Measurements from ENCODE around the gene ZBTB34.
"Not testable (repeated sequence)": the region's sequence is repeated elsewhere in the genome, so short reads cannot be mapped to it uniquely, and the experiment has no call there.

Gene ZBTB34, protein sequence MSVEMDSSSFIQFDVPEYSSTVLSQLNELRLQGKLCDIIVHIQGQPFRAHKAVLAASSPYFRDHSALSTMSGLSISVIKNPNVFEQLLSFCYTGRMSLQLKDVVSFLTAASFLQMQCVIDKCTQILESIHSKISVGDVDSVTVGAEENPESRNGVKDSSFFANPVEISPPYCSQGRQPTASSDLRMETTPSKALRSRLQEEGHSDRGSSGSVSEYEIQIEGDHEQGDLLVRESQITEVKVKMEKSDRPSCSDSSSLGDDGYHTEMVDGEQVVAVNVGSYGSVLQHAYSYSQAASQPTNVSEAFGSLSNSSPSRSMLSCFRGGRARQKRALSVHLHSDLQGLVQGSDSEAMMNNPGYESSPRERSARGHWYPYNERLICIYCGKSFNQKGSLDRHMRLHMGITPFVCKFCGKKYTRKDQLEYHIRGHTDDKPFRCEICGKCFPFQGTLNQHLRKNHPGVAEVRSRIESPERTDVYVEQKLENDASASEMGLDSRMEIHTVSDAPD

GRCh38 chr9:126860077-126860756 lies at the start of gene ZBTB34:
ZBTB34 (plus strand) TSS chr9:126860639; CDS start chr9:126879400, 18,761 bp downstream.
- no peak for DNase-seq

- DNase-seq, result no peak
These were observed 47.4 kb upstream of the ZBTB34 start for GRCh38 chr9:126813072-126813471.

DNA sequence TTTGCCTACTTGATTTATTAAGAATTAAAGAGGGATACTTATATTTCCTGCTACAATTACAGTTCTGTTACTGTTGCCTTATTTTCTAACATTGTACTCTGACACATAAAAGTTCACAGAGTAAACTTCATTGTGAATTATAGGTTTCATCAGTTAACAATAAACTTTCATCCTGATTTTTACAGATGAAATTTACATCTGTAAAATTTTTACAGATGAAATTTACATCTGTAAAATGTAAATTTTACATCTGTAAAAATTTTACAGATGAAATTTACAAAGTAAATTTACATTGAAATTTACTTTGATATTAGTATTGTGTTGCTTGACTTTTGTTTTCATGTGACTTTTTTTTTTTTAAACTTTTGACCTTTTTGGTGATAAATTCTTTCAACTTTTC lies 46.3 kb upstream of the ZBTB34 start:
- DNase-seq, result no peak

DNA sequence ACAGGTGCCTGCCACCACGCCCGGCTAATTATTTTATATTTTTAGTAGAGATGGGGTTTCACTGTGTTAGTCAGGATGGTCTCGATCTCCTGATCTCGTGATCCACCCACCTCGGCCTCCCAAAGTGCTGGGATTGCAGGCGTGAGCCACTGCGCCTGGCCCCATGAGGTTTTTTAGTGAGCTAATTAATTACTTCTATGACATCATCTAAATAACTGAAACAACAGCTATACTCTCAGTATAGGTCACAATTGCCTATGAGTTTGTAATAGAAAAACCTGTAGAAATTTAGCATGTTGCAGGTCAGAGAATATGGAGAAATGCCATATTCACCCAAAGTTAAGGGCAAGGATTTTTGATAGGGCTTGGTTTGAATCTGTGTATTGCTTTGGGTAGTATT lies 42.8 kb upstream of the ZBTB34 start:
- not testable (repeated sequence) for DNase-seq

DNA sequence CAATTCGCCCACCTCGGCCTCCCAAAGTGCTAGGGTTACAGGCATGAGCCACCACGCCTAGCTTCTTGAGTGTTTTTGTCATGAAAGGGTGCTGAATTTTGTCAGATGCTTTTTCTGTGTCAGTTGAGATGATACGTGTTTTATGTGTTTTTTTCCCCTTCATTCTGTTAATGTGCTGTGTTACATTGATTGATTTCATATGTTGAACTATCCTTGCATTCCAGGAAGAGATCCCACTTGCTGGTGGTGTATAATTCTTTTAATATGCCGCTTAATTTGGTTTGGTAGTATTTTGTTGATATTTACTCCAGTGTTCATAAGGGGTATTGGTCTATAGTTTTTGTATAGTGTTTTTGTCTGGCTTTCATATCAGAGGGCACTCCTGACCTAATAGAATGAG lies 42.0 kb upstream of the ZBTB34 start:
- no peak for DNase-seq

DNA sequence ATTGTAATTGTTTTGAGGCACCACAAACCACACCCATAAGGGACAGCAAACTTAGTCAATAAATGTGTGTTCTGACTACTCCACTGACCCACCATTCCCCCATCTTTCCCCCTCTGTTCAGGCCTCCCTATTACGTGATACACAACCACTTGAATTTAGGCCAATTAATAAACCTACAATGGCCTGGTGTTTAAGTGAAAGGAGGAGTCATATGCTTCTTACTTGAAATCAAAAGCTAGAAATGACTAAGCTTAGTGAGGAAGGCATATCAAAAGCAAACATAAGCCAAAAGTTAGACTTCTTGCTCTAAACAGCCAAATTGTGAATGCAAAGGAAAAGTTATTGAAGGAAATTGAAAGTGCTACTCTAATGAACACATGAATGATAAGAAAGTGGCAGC lies 41.0 kb upstream of the ZBTB34 start:
- DNase-seq, result no peak

DNA sequence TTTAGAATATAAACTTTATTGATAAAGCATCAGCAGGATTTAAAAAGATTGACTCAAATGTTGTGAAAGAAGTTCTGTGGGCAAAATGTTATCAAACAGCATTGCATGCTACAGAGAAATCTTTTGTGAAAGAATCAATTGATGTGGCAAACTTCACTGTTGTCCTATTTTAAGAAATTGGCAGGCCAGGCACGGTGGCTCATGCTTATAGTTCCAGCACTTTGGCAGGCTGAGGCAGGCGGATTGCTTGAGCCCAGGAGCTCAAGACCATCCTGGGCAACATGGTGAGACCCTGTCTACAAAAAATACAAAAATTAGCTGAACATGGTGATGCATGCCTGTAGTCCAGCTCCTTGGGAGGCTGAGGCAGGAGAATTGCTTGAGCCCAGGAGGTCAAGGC lies 38.2 kb upstream of the ZBTB34 start:
- DNase-seq, result no peak

DNA sequence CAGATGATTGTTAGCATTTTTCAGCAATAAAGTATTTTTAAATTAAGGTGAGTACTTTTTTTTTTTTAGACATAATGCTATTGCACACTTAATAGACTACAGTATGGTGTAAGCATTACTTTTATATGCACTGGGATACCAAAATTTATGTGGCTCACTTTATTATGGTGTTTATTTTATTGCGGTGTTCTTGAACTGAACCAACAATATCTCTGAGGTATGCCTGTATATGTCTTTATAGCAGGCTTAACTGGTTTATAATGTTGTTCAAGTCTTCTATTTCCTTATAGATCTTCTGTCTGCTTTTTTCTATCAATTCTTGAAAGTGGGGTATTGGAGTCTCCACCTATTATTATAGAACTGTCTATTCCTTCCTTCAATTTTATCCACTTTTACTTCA lies 37.6 kb upstream of the ZBTB34 start:
- DNase-seq, result no peak

GRCh38 chr9:126824052-126824451 lies 36.4 kb upstream of the ZBTB34 start:
- DNase-seq, result not testable (repeated sequence)

GRCh38 chr9:126827227-126827626 lies 33.2 kb upstream of the ZBTB34 start:
- no peak for DNase-seq

- no peak for DNase-seq
These were observed 31.4 kb upstream of the ZBTB34 start for GRCh38 chr9:126829035-126829434.

- DNase-seq, result no peak
These were observed 29.6 kb upstream of the ZBTB34 start for GRCh38 chr9:126830827-126831226.

GRCh38 chr9:126832440-126832839 lies 28.0 kb upstream of the ZBTB34 start:
- DNase-seq, result no peak

DNA sequence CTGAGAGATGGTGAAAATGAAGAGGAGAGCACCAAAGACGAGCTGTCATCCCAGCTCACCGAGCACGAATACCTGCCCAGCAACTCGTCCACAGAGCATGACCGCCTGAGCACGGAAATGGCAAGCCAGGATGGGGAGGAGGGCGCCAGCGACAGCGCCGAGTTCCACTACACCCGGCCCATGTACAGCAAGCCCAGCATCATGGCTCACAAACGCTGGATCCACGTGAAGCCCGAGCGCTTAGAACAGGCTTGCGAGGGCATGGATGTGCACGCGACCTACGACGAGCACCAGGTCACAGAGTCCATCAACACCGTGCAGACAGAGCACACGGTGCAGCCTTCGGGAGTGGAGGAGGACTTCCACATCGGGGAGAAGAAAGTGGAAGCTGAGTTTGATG lies 27.4 kb upstream of the ZBTB34 start:
- DNase-seq, result no peak

DNA sequence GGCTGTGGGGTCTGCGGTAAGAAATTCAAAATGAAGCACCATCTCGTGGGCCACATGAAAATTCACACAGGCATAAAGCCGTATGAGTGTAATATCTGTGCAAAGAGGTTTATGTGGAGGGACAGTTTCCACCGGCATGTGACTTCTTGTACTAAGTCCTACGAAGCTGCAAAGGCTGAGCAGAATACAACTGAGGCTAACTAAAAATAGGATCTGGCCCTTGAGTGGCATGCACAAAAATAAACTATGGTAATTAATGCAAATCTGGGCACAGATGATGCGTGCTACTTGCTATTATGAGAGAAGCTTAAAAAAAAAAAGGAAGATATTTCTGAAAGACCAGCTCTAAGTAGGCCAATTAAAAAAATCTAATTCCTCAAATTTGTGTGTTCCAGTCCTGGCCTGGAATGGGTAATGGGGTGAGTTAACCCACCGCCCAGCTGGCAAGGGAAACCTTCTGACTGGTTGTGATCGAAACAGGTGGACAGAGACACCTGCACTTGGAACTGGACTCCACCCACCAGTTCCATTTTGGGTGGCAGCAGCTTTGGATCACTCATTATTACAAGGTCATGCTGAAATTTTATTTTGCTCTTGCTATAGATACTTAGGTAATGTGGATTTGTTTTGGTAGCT lies 26.6 kb upstream of the ZBTB34 start:
- no peak for DNase-seq

GRCh38 chr9:126834672-126835071 lies 25.8 kb upstream of the ZBTB34 start:
- no peak for DNase-seq

- no peak for DNase-seq
These were observed 24.2 kb upstream of the ZBTB34 start for GRCh38 chr9:126836216-126836615.

DNA sequence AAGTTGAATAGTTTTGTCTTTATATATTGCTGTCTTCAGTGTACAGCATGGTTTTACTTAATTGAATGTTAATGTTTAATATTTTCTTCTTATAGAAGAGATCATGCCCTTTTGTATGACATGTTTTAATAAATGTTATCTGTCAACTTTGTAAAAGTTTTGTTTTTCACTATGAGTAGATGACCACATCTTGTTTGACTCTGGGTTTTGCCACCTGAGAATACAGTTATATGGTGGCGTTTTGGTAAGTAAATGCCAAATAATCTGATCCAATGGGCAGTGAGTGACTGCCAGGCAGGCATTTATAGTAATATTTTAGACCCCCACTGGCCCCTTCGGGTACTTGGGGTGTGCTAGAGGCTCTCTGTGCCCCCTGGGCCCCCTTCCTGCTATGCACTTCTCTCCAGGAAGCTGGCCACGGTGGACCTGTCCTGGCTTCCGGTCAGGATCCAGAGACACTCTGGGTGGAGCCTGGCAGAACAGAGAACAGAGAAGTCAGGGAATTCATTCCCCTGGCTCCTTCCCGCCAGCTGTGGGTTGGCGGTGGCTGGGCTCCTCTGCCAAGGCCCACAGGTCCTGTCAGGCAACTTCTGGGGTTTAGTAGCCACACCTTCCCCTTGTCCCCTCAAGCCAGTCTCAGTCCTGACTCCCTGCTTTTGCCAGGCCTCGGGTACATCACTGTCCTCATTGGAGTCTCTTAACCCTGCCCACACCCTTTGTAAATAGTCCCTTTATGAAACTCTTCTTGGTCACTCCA lies 22.2 kb upstream of the ZBTB34 start:
- no peak for DNase-seq

- no peak for DNase-seq
These were observed 21.5 kb upstream of the ZBTB34 start for GRCh38 chr9:126838895-126839294.

GRCh38 chr9:126839301-126839700 lies 21.1 kb upstream of the ZBTB34 start:
- DNase-seq, result no peak

DNA sequence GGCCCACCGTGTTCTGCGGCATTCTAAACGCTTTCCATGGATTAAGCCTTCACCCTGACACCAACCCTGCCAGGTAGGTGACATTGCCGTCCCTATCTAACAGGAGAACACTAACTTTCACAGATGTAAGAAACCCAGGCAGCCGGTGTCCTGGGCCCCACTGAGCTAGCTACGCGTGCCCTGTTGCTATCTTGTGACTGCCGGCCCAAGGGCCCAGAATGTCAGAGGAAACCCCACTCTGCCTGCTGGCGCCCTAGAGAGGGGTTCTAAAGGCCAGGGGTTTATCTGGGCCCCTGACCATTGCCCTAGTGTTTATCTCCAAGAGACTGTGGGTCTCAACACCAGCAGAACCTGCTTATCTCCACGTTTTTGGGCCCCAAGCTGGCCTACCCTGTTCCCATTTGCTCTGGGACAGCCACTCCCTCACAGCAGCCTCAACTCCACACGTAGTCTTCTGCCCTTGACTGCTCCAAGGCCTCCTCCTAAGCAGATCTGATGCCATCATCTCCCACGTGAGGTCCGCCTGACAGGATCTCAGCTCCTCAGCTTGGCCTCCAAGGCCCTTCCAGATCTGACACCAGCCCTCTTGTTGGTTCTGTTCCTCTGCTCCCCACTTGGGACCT lies 18.1 kb upstream of the ZBTB34 start:
- DNase-seq, result no peak

- DNase-seq, result no peak
These were observed 17.3 kb upstream of the ZBTB34 start for GRCh38 chr9:126842977-126843799.

Measured in NCI-H1417 treated with DMSO at 0.1 percent for 48 hours (cell line).